HL-60 (cell line): ENCODE data around the gene ZCCHC24.

Experiments used
- POLR2AphosphoS5 ChIP-seq: IDR thresholded peaks from 2 replicates; pipeline ENCODE4 v1.6.1; 2012; ENCODE audit warnings: low read depth
- REST ChIP-seq: IDR thresholded peaks from 2 replicates; pipeline ENCODE4 v1.6.1; 2012; ENCODE audit warnings: low read depth; ENCODE audit not compliant: insufficient replicate concordance
- TF ChIP-seq, protein P1 (sequence below): IDR thresholded peaks from one replicate; pipeline ENCODE4 v1.5.1; 2011; ENCODE audit warnings: low read length, control low read depth, inconsistent platforms; ENCODE audit not compliant: insufficient read depth

- TF ChIP-seq, protein P1, sequence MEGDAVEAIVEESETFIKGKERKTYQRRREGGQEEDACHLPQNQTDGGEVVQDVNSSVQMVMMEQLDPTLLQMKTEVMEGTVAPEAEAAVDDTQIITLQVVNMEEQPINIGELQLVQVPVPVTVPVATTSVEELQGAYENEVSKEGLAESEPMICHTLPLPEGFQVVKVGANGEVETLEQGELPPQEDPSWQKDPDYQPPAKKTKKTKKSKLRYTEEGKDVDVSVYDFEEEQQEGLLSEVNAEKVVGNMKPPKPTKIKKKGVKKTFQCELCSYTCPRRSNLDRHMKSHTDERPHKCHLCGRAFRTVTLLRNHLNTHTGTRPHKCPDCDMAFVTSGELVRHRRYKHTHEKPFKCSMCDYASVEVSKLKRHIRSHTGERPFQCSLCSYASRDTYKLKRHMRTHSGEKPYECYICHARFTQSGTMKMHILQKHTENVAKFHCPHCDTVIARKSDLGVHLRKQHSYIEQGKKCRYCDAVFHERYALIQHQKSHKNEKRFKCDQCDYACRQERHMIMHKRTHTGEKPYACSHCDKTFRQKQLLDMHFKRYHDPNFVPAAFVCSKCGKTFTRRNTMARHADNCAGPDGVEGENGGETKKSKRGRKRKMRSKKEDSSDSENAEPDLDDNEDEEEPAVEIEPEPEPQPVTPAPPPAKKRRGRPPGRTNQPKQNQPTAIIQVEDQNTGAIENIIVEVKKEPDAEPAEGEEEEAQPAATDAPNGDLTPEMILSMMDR: no peak
- TF ChIP-seq REST (no peak), POLR2AphosphoS5 (no peak)
Observed at GRCh38 chr10:79437111-79437814, 8.2 kb downstream of the ZCCHC24 start.
